Bronchial epithelial cell (primary cell): ENCODE results near the gene CLCN4. TPM values are rescaled to one million over a fixed set of nuclear protein-coding genes. Genes with fewer than 3 reads are reported as not detected.

Experiments used
- total RNA-seq: library from RNA; depleted of rRNA; stranded (reverse); fragments of >200 nt; gene quantifications from 2 replicates; pipeline ENCODE4 v1.2.1, GENCODE V29; 2014

CLCN4 gene
- total RNA-seq, 1 donor from 2014 or later, result 1.3 TPM

Other genes with a start within 250 kb of the CLCN4 start
- not detected in 2 replicates for gene CLDN34, start 189.6 kb upstream of the CLCN4 start, total RNA-seq